A673 (cell line): Measurements from ENCODE around the gene HYI. TPM values are rescaled to one million over a fixed set of nuclear protein-coding genes. Genes with fewer than 3 reads are reported as not detected.

ENCODE experiments used
- BruUV-seq: library from RNA; stranded (reverse); fragments of 400-500 nt; replicated peaks from 2 replicates; lab custom pipeline; 2021; lab: Mats Ljungman, UMichigan
- CTCF ChIA-PET: fragments of 300-600 bp; sonication (Branson Sonifier 250); formaldehyde crosslinking; loops from one replicate; lab custom pipeline; 2022; ENCODE audit warnings: antibody characterized with exemption; lab: Charles Lee
- POLR2A ChIA-PET: fragments of 300-600 bp; sonication (Branson Sonifier 250); formaldehyde crosslinking; loops from one replicate; lab custom pipeline; 2022; ENCODE audit warnings: antibody characterized with exemption; ENCODE audit not compliant: low non-redundant PET; lab: Charles Lee
- DNase-seq: peaks from one replicate; pipeline ENCODE4 v3.0.0-alpha.2; 2015; ENCODE audit warnings: low spot score
- H3K27ac ChIP-seq: fragments of 200-600 bp; sonication (generic); 2 replicates; pipeline ENCODE4 v1.5.1; 2016; ENCODE audit warnings: mixed run types, low read depth, mild to moderate bottlenecking, mixed read lengths, antibody characterized with exemption, low read length; ENCODE audit not compliant: poor library complexity, severe bottlenecking
- H3K27me3 ChIP-seq: fragments of 200-600 bp; sonication (generic); replicated peaks from 2 replicates; pipeline ENCODE4 v1.6.1; 2017; ENCODE audit warnings: mixed run types, low read depth, mild to moderate bottlenecking, mixed read lengths, antibody characterized with exemption, low read length; ENCODE audit not compliant: insufficient read depth, poor library complexity
- H3K36me3 ChIP-seq: fragments of 200-600 bp; sonication (generic); 2 replicates; pipeline ENCODE4 v1.6.1; 2016; ENCODE audit warnings: mixed run types, mild to moderate bottlenecking, mixed read lengths, antibody characterized with exemption, low read length; ENCODE audit not compliant: insufficient read depth, poor library complexity, severe bottlenecking
- H3K4me1 ChIP-seq: fragments of 200-600 bp; sonication (generic); 2 replicates; pipeline ENCODE4 v1.6.1; 2017; ENCODE audit warnings: mixed run types, mild to moderate bottlenecking, mixed read lengths, antibody characterized with exemption, low read length; ENCODE audit not compliant: insufficient read depth, poor library complexity, severe bottlenecking
- H3K4me3 ChIP-seq: fragments of 200-600 bp; sonication (generic); 2 replicates; pipeline ENCODE4 v1.5.1; 2016; ENCODE audit warnings: low read depth, mixed run types, mild to moderate bottlenecking, mixed read lengths, low read length; ENCODE audit not compliant: poor library complexity, severe bottlenecking
- H3K9me3 ChIP-seq: fragments of 200-600 bp; sonication (generic); 2 replicates; pipeline ENCODE4 v1.6.1; 2016; ENCODE audit warnings: mixed run types, low read depth, mild to moderate bottlenecking, mixed read lengths, antibody characterized with exemption, low read length; ENCODE audit not compliant: poor library complexity, severe bottlenecking
- CTCF ChIP-seq: fragments of 300-800, 200-600 bp; sonication (generic); conservative IDR thresholded peaks from 2 replicates; pipeline ENCODE4 v1.5.1; 2017; ENCODE audit warnings: low read depth, mild to moderate bottlenecking, antibody characterized with exemption, low read length, moderate library complexity, mixed read lengths
- EZH2 ChIP-seq: fragments of 200-600 bp; sonication (generic); IDR thresholded peaks from 2 replicates; pipeline ENCODE4 v1.6.1; 2017; ENCODE audit warnings: borderline replicate concordance, low read depth, mild to moderate bottlenecking, mixed read lengths, antibody characterized with exemption, low read length; ENCODE audit not compliant: poor library complexity, severe bottlenecking
- intact Hi-C: fragments of 100-400 bp; cut with micrococcal nuclease; formaldehyde crosslinking; loops from one replicate; pipeline ENCODE4 v1.10.0; 2022; ENCODE audit not compliant: unreplicated experiment
- total RNA-seq: library from RNA; stranded (reverse); gene quantifications from 2 replicates; pipeline ENCODE4 v1.2.3, GENCODE V29; 2021

The HYI gene
- total RNA-seq, 1 experiment from 2014 or later = 14.8 TPM

- no peaks in the 10 kb centered on the region for H3K27me3 ChIP-seq
- POLR2A ChIA-PET = interaction anchor here (0.6 kb wide), 1 partner anchor 494 kb away, joined by 7 read pairs; no protein-coding TSS in a partner anchor
- TF ChIP-seq EZH2 = no peak
- no peak for TF ChIP-seq CTCF
- BruUV-seq = no TSS peak
- intact Hi-C loops = no loop called here
- H3K9me3 ChIP-seq = no peaks in the 10 kb centered on the region
- no peak overlapping the region for H3K4me3 ChIP-seq
- H3K27ac ChIP-seq = no peak overlapping the region
- H3K36me3 ChIP-seq = no peaks in the 10 kb centered on the region
- H3K4me1 ChIP-seq = no peaks in the 10 kb centered on the region
- DNase-seq = no peak
- CTCF ChIA-PET = no interaction called here
Measured at GRCh38 chr1:43466403-43466802, 12.7 kb upstream of the HYI start.

GRCh38 chr1:43465505-43466067 is 11.9 kb upstream of the HYI start:
- H3K4me3 ChIP-seq = no peak overlapping the region
- intact Hi-C loops = no loop called here
- H3K36me3 ChIP-seq = no peaks in the 10 kb centered on the region
- BruUV-seq = no TSS peak
- no peak for DNase-seq
- ChIA-PET POLR2A (no interaction called here), CTCF (no interaction called here)
- no peak overlapping the region for H3K27ac ChIP-seq
- no peaks in the 10 kb centered on the region for H3K27me3 ChIP-seq
- TF ChIP-seq EZH2 = no peak
- no peak for TF ChIP-seq CTCF
- no peaks in the 10 kb centered on the region for H3K4me1 ChIP-seq
- H3K9me3 ChIP-seq = no peaks in the 10 kb centered on the region

GRCh38 chr1:43464681-43465504 is 11.2 kb upstream of the HYI start:
- CTCF ChIA-PET = no interaction called here

More at GRCh38 chr1:43464681-43465504, 11.2 kb upstream of the HYI start:
- DNase-seq = no peak
- TF ChIP-seq EZH2 (no peak), CTCF (no peak)
- H3K9me3 ChIP-seq = no peaks in the 10 kb centered on the region
- intact Hi-C loops = no loop called here
- no TSS peak for BruUV-seq
- no peak overlapping the region for H3K4me3 ChIP-seq
- POLR2A ChIA-PET = no interaction called here
- no peaks in the 10 kb centered on the region for H3K36me3 ChIP-seq
- H3K4me1 ChIP-seq = no peaks in the 10 kb centered on the region
- no peak overlapping the region for H3K27ac ChIP-seq
- no peaks in the 10 kb centered on the region for H3K27me3 ChIP-seq
